K562 (cell line): Measurements from ENCODE around the gene IL23R. TPM values are rescaled to one million over a fixed set of nuclear protein-coding genes. Genes with fewer than 3 reads are reported as not detected.

ENCODE experiments used
- ATAC-seq: fragments of 200-7000 bp; cut with Tn5 transposase; 3 replicates; pipeline ENCODE4 v1.9.1; 2020; ENCODE audit warnings: moderate library complexity
- BruUV-seq: library from RNA; stranded (reverse); fragments of 400-500 nt; replicated peaks from 2 replicates; lab custom pipeline; 2021; lab: Mats Ljungman, UMichigan
- CTCF ChIA-PET: fragments of 300-600 bp; formaldehyde crosslinking; extraction: SDS; loops from one replicate; lab custom pipeline; 2021; ENCODE audit warnings: low intra/inter-chr PET ratio; lab: Yijun Ruan, JAX
- POLR2A ChIA-PET: fragments of 300-600, 350-650 bp; sonication (Branson Sonifier 250); formaldehyde crosslinking; extraction: SDS; loops from one replicate; lab custom pipeline; 2021; ENCODE audit warnings: antibody characterized with exemption, inconsistent platforms; lab: Yijun Ruan, JAX
- DNase-seq, 4 experiments: peaks; one replicate each; pipeline versions ENCODE4 v3.0.0 to v3.0.0-alpha.2; 2011 to 2018; ENCODE audit warnings: low spot score in 3 of 4, mixed read lengths in 3 of 4; ENCODE audit errors: extremely low read depth in 1 of 4
- FAIRE-seq: peaks from 2 replicates; lab custom pipeline; 2011; peaks lifted over from hg19 to GRCh38; lab: Jason Lieb, UNC
- H2AFZ ChIP-seq: 2 replicates; pipeline ENCODE4 v1.6.0; 2011; ENCODE audit warnings: low read depth, low read length, control low read depth, inconsistent platforms
- H3K27ac ChIP-seq: fragments of 200-600 bp; 3 replicates; pipeline ENCODE4 v1.8.0; 2011; ENCODE audit warnings: low read depth, mild to moderate bottlenecking, control low read depth, inconsistent platforms, low read length, moderate library complexity, mixed read lengths; ENCODE audit errors: extremely low read depth
- H3K27me3 ChIP-seq, 2 experiments: fragments of 300-600 bp in 1 of 2; 2 replicates in 1 of 2; 3 replicates in 1 of 2; pipeline versions ENCODE4 v1.6.0 to v1.8.0; 2011; ENCODE audit warnings: inconsistent platforms in 2 of 2, low read length in 2 of 2, mild to moderate bottlenecking in 1 of 2, mixed read lengths in 1 of 2, moderate library complexity in 1 of 2; ENCODE audit not compliant: control insufficient read depth in 2 of 2, insufficient read depth in 2 of 2
- H3K36me3 ChIP-seq: fragments of 300-600 bp; 3 replicates; pipeline ENCODE4 v1.8.0; 2011; ENCODE audit warnings: mild to moderate bottlenecking, low read length, inconsistent platforms; ENCODE audit not compliant: control insufficient read depth, insufficient read depth
- H3K4me1 ChIP-seq, 2 experiments: fragments of 200-600 bp in 1 of 2; replicated peaks in 1 of 2; 2 replicates in 1 of 2; 3 replicates in 1 of 2; pipeline versions ENCODE4 v1.5.1 to v1.8.0; 2011; ENCODE audit warnings: inconsistent platforms in 2 of 2, low read length in 2 of 2, mild to moderate bottlenecking in 1 of 2, mixed read lengths in 1 of 2, moderate library complexity in 1 of 2; ENCODE audit not compliant: control insufficient read depth in 2 of 2, insufficient read depth in 2 of 2
- H3K4me2 ChIP-seq: 2 replicates; pipeline ENCODE4 v1.6.1; 2011; ENCODE audit warnings: low read length, control low read depth, inconsistent platforms, mixed read lengths; ENCODE audit not compliant: insufficient read depth
- H3K4me3 ChIP-seq: fragments of 200-600 bp; sonication (generic), shearing (Covaris generic); 2 replicates; pipeline ENCODE4 v1.5.1; 2016; ENCODE audit warnings: control low read depth, inconsistent platforms
- H3K79me2 ChIP-seq: fragments of 200-600 bp; 3 replicates; pipeline ENCODE4 v1.8.0; 2011; ENCODE audit warnings: low read length, inconsistent platforms; ENCODE audit not compliant: control insufficient read depth, insufficient read depth
- H3K9ac ChIP-seq, 2 experiments: 2 replicates each; pipeline versions ENCODE4 v1.6.0 to v1.6.1; 2011; ENCODE audit warnings: low read depth in 2 of 2, low read length in 2 of 2, control low read depth in 1 of 2, inconsistent platforms in 1 of 2, mild to moderate bottlenecking in 1 of 2, mixed read lengths in 1 of 2; ENCODE audit not compliant: insufficient read depth in 1 of 2
- H3K9me1 ChIP-seq: one replicate; pipeline ENCODE4 v1.6.0; 2011; ENCODE audit warnings: inconsistent platforms, mild to moderate bottlenecking, low read length, moderate library complexity; ENCODE audit not compliant: control insufficient read depth, insufficient read depth
- H3K9me3 ChIP-seq: replicated peaks from 2 replicates; pipeline ENCODE4 v1.5.1; 2011; ENCODE audit warnings: low read depth, low read length, inconsistent platforms; ENCODE audit not compliant: control insufficient read depth, insufficient read depth
- H4K20me1 ChIP-seq: replicated peaks from 2 replicates; pipeline ENCODE4 v1.6.1; 2011; ENCODE audit warnings: low read length, inconsistent platforms, mixed read lengths; ENCODE audit not compliant: control insufficient read depth, insufficient read depth
- BRF1 ChIP-seq: IDR thresholded peaks from 3 replicates; pipeline ENCODE4 v1.6.1; 2011; ENCODE audit warnings: borderline replicate concordance, mild to moderate bottlenecking; ENCODE audit not compliant: insufficient read length; ENCODE audit errors: extremely low read depth
- DIDO1 ChIP-seq: fragments of 450-650 bp; IDR thresholded peaks from 2 replicates; pipeline ENCODE4 v1.6.1; 2016; ENCODE audit warnings: low read depth, missing biosample characterization, missing genetic modification characterization
- GABPA ChIP-seq: fragments of 200-800 bp; sonication (Bioruptor generic); conservative IDR thresholded peaks from 2 replicates; pipeline ENCODE4 v1.6.1; 2016; ENCODE audit warnings: low read depth, missing genetic modification characterization, missing compliant biosample characterization
- ID3 ChIP-seq, 2 experiments: fragments of 250-450 bp in 1 of 2; fragments of 450-650 bp in 1 of 2; sonication (Bioruptor Pico) in 1 of 2; IDR thresholded peaks; 2 replicates each; pipeline versions ENCODE4 v1.6.1 to v1.8.0; 2016 to 2021; ENCODE audit warnings: mild to moderate bottlenecking in 2 of 2, moderate library complexity in 2 of 2, missing compliant biosample characterization in 1 of 2, missing genetic modification characterization in 1 of 2
- MLLT1 ChIP-seq, 2 experiments: fragments of 450-650 bp; IDR thresholded peaks; 2 replicates each; pipeline ENCODE4 v1.6.1; 2016
- NRF1 ChIP-seq, 2 experiments: fragments of 450-650 bp; IDR thresholded peaks in 1 of 2; conservative IDR thresholded peaks in 1 of 2; 2 replicates each; pipeline ENCODE4 v1.6.1; 2014; ENCODE audit warnings: mild to moderate bottlenecking in 2 of 2
- POLR3G ChIP-seq: IDR thresholded peaks from 2 replicates; pipeline ENCODE4 v1.6.1; 2011; ENCODE audit not compliant: insufficient read length, insufficient replicate concordance; ENCODE audit errors: extremely low read depth
- TBP ChIP-seq: optimal IDR thresholded peaks from 2 replicates; pipeline ENCODE3; 2011; ENCODE audit warnings: low read depth, low read length, improper control_type of control experiment
- U2AF1 ChIP-seq: fragments of 200-400 bp; formaldehyde crosslinking; optimal IDR thresholded peaks from 2 replicates; pipeline ENCODE3; 2017; ENCODE audit warnings: mild to moderate bottlenecking, low read depth, low read length, moderate library complexity
- ZNF174 ChIP-seq: fragments of 250-450 bp; sonication (Bioruptor Pico); IDR thresholded peaks from 2 replicates; pipeline ENCODE4 v1.4.0; 2020; ENCODE audit warnings: mild to moderate bottlenecking
- ZNF347 ChIP-seq: fragments of 450-650 bp; formaldehyde crosslinking; IDR thresholded peaks from 2 replicates; pipeline ENCODE4 v1.4.0; 2020; ENCODE audit warnings: low read depth, mild to moderate bottlenecking, moderate library complexity
- ZNF518B ChIP-seq: fragments of 250-450 bp; sonication (Bioruptor Pico); IDR thresholded peaks from 2 replicates; pipeline ENCODE4 v1.5.0; 2021; ENCODE audit warnings: mild to moderate bottlenecking, moderate library complexity
- WGBS: fragments of 100-300 bp; shearing (Covaris generic); methylation state at CpG from one replicate; pipeline ENCODE4 v1.1.6; 2016; ENCODE audit warnings: low coverage, mixed read lengths; ENCODE audit not compliant: insufficient coverage; ENCODE audit errors: missing lambda C conversion rate; 5-methylcytosine and 5-hydroxymethylcytosine counted together
- in situ Hi-C: fragments of 300-500 bp; cut with MboI; formaldehyde crosslinking; loops from 4 replicates; pipeline ENCODE4 v1.15.0; 2018; ENCODE audit warnings: inconsistent platforms, mixed read lengths
- intact Hi-C: fragments of 100-400 bp; cut with micrococcal nuclease; formaldehyde crosslinking; loops from 2 replicates; pipeline ENCODE4 v1.14.2; 2022
- polyA plus RNA-seq, 8 experiments: library from polyadenylated mRNA; depleted of rRNA in 4 of 8; stranded (reverse) in 5 of 8; unstranded in 3 of 8; fragments of >200 nt; fragmentation: Nextera tagmentation in 2 of 8; fragmentation: Illumina TruSeq in 1 of 8; extraction: Ambion mirVana in 2 of 8; extraction: Trizol in 1 of 8; gene quantifications; 2 replicates each; pipeline versions ENCODE4 v1.2.1 to v1.2.3, GENCODE V29; 2011 to 2014; ENCODE audit warnings: inconsistent platforms in 1 of 8, missing spikeins in 1 of 8
- total RNA-seq, 7 experiments: library from RNA; depleted of rRNA in 6 of 7; stranded (reverse); fragments of >200 nt in 6 of 7; fragmentation: Illumina TruSeq in 2 of 7; extraction: Trizol in 2 of 7; gene quantifications; 2 replicates each; pipeline versions ENCODE4 v1.2.1 to v1.2.3, GENCODE V29; 2011 to 2021; ENCODE audit warnings: low replicate concordance in 1 of 7
- TF ChIP-seq, protein P1 (sequence below): sonication (generic); formaldehyde crosslinking; IDR thresholded peaks from 2 replicates; pipeline ENCODE4 v1.5.0; 2020; ENCODE audit warnings: missing genetic modification reagents
- TF ChIP-seq, protein P2 (sequence below): conservative IDR thresholded peaks from 2 replicates; pipeline ENCODE4 v1.6.1; 2011; ENCODE audit warnings: low read depth, mild to moderate bottlenecking, low read length; ENCODE audit not compliant: control insufficient read depth

Gene IL23R
- total and polyA plus RNA-seq, 9 of the 15 experiments (the other 6 are each of a cell fraction or from before 2014, with no cell fraction given) = 4.4 to 52.7 (median 22.8) TPM

- Histone ChIP-seq H3K4me1 (peaks cover 14 to 28% of the 10 kb centered on the region in 2 experiments), H3K9me1 (no peaks in the 10 kb centered on the region), H3K27me3 (no peaks in the 10 kb centered on the region), H3K27ac (no peak overlapping the region), H2AFZ (peak overlapping the region; percentile 59; the same call in 1 of the 2 replicates), H3K4me2 (no peak overlapping the region), H3K4me3 (no peak overlapping the region), H3K9me3 (no peaks in the 10 kb centered on the region), H3K36me3 (no peaks in the 10 kb centered on the region), H3K79me2 (no peaks in the 10 kb centered on the region), H3K9ac (no peak overlapping the region), H4K20me1 (no peaks in the 10 kb centered on the region)
- in situ Hi-C loops (no loop called here), intact Hi-C loops (no loop called here)
- WGBS = 52% methylated on average over 2 of the region's 2 CpGs
- POLR2A ChIA-PET = interaction anchor here (0.6 kb wide), 1 partner anchor 158 kb away, joined by 3 read pairs; no protein-coding TSS in a partner anchor
- CTCF ChIA-PET = no interaction called here
- ATAC-seq = no peak
- no TSS peak for BruUV-seq
- no peak for FAIRE-seq
- no peak for DNase-seq
- TF ChIP-seq ID3 (CRISPR knock-in tag; IDR thresholded peaks at IDR 0.05) (no peak), ID3 (tag; IDR thresholded peaks at IDR 0.05) (no peak), MLLT1 (IDR thresholded peaks at IDR 0.05) (no peak), GABPA (no peak), BRF1 (no peak), U2AF1 (no peak), ZNF518B (no peak), NRF1 (conservative IDR thresholded peaks at IDR 0.05 in 1 of 2, IDR thresholded peaks at IDR 0.05 in 1 of 2) (no peak), ZNF347 (CRISPR knock-in tag) (no peak), TBP (no peak), POLR3G (no peak), ZNF174 (CRISPR knock-in tag) (no peak), DIDO1 (tag) (no peak)
- TF ChIP-seq, protein P1, sequence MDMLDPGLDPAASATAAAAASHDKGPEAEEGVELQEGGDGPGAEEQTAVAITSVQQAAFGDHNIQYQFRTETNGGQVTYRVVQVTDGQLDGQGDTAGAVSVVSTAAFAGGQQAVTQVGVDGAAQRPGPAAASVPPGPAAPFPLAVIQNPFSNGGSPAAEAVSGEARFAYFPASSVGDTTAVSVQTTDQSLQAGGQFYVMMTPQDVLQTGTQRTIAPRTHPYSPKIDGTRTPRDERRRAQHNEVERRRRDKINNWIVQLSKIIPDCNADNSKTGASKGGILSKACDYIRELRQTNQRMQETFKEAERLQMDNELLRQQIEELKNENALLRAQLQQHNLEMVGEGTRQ (CRISPR knock-in tag) = no peak
- TF ChIP-seq, protein P2, sequence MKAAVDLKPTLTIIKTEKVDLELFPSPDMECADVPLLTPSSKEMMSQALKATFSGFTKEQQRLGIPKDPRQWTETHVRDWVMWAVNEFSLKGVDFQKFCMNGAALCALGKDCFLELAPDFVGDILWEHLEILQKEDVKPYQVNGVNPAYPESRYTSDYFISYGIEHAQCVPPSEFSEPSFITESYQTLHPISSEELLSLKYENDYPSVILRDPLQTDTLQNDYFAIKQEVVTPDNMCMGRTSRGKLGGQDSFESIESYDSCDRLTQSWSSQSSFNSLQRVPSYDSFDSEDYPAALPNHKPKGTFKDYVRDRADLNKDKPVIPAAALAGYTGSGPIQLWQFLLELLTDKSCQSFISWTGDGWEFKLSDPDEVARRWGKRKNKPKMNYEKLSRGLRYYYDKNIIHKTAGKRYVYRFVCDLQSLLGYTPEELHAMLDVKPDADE = no peak
Observed at GRCh38 chr1:67188137-67188536, 21.9 kb downstream of the IL23R start.
